Kidney epithelial cell (primary cell): ENCODE measurements around the gene SLC35B1. TPM values are rescaled to one million over a fixed set of nuclear protein-coding genes. Genes with fewer than 3 reads are reported as not detected.

Source experiments
- DNase-seq: peaks from one replicate; pipeline ENCODE4 v3.0.0-alpha.2; 2010; ENCODE audit warnings: low read depth
- H3K27me3 ChIP-seq: 2 replicates; pipeline ENCODE4 v1.6.0; 2011; ENCODE audit warnings: low read length; ENCODE audit not compliant: control insufficient read depth, insufficient read depth
- H3K36me3 ChIP-seq: 2 replicates; pipeline ENCODE4 v1.5.1; 2011; ENCODE audit warnings: low read length; ENCODE audit not compliant: control insufficient read depth, insufficient read depth
- H3K4me3 ChIP-seq: 2 replicates; pipeline ENCODE4 v1.5.1; 2011; ENCODE audit warnings: low read depth, mild to moderate bottlenecking, control low read depth, low read length
- CTCF ChIP-seq: IDR thresholded peaks from 2 replicates; pipeline ENCODE4 v1.5.1; 2011; ENCODE audit warnings: mild to moderate bottlenecking, moderate library complexity, low read length, control low read depth, inconsistent platforms; ENCODE audit not compliant: insufficient read depth, poor library complexity, severe bottlenecking
- total RNA-seq: library from RNA; depleted of rRNA; stranded (reverse); fragments of >200 nt; gene quantifications from 2 replicates; pipeline ENCODE4 v1.2.3, GENCODE V29; 2015

SLC35B1 gene
- total RNA-seq, 1 donor from 2014 or later = 116 TPM

GRCh38 chr17:49745175-49746139 lies 37.7 kb upstream of the SLC35B1 start:
- TF ChIP-seq CTCF = no peak
- Histone ChIP-seq H3K4me3 (no peak overlapping the region), H3K27me3 (no peaks in the 10 kb centered on the region), H3K36me3 (no peaks in the 10 kb centered on the region)
- no peak for DNase-seq

GRCh38 chr17:49742166-49742638 lies 34.4 kb upstream of the SLC35B1 start:
- Histone ChIP-seq H3K27me3 (no peaks in the 10 kb centered on the region), H3K4me3 (no peak overlapping the region), H3K36me3 (no peaks in the 10 kb centered on the region)
- TF ChIP-seq CTCF = no peak
- no peak for DNase-seq

DNA sequence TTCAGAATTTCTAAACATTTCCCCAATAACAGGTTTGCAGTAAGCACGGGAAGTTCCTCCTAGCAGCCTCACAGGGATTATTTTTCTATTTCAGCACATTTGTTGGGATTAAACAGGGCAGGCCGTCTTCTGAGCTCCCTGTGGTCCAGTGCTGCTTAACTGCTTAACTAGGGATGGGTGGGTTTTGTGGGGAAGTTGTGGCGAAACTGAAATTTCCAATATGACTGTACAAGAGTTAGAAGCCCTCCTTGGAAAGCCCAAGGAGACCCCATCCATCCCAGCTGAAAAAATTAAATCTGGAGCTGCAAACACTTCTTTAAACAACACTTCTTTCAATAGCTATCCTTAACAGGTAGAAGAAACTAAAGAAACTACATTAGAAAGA lies 33.9 kb upstream of the SLC35B1 start:
- DNase-seq = no peak

DNA sequence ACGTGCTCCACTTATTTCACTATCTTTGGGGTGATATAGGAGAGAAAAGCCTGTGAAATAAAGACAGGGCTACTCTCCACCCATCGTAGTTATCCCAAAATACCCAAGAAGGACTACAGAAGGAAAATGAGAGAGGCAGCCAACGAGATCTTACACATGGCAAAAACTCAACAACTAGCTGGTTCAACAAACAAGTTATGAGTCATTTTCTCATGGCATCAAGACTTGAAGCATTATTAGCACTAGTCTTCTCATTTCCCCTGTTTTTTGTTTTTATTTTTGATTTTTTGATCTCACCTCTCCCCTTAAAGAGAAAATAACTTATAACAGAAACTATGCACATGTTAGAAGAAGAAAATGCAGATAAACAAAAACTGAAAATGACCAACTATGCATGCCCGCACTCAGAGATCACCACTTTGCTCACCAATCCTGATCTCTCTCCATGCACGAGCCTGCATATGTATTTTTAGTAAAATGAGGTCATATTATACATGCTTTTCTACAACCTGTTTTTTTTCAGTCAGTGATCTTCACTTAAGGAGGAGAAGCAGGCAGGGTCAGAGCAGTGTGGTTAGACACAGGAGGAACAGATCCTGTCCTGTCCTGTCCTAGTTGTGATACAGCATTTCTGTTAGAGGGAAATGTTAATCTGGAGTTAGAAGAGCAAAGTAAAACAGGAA lies 33.4 kb upstream of the SLC35B1 start:
- no peaks in the 10 kb centered on the region for H3K27me3 ChIP-seq
- no peak for DNase-seq
- no peak for TF ChIP-seq CTCF
- no peak overlapping the region for H3K4me3 ChIP-seq
- no peaks in the 10 kb centered on the region for H3K36me3 ChIP-seq

More for the DNA sequence above, 33.9 kb upstream of the SLC35B1 start:
- Histone ChIP-seq H3K4me3 (no peak overlapping the region), H3K36me3 (no peaks in the 10 kb centered on the region), H3K27me3 (no peaks in the 10 kb centered on the region)
- TF ChIP-seq CTCF = no peak

DNA sequence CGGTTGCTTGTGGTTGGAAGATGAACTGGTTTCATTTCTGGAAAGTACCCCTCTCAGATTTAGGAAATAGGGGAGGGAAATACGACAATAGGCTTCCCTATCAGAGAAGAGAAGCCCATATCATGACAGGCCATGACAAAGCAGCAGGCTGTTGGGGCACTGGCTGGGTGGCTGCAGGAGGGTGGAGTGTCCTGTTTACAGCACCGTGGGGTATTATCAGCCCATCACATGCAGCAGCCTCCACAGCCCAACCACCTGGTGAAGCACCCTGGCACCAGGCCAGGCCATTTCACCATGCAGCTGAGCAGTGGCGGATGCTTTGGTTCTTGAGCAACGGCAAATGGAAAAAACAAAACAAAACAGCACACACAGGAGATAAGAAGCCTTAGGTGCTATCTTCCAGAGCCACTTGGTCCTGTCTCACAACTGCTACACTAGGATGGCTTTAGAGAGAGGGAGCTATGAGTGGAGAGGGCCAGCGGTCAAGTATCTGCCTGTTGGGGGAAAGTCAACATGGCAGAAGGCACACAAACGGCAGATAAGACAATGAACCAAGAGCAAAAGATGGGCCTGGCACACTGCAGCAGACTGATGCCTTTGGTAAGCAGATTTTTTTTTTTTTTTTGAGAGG lies 32.0 kb upstream of the SLC35B1 start:
- Histone ChIP-seq H3K27me3 (no peaks in the 10 kb centered on the region), H3K36me3 (no peaks in the 10 kb centered on the region), H3K4me3 (no peak overlapping the region)
- no peak for DNase-seq
- TF ChIP-seq CTCF = no peak
